HG02938 (cell line): ENCODE results near the gene AKT3.
"Not testable (repeated sequence)": the region's sequence is repeated elsewhere in the genome, so short reads cannot be mapped to it uniquely, and the experiment has no call there.

Source experiments
- ATAC-seq: cut with Tn5 transposase; IDR thresholded peaks from one replicate; pipeline ENCODE4 v1.9.1; 2021; ENCODE audit warnings: mild to moderate bottlenecking, moderate library complexity; ENCODE audit not compliant: unreplicated experiment

The AKT3 gene

GRCh38 chr1:243786531-243786930 is 63.5 kb downstream of the AKT3 start:
- ATAC-seq: no peak

GRCh38 chr1:243784506-243784905 is 65.5 kb downstream of the AKT3 start:
- ATAC-seq: no peak

- ATAC-seq: no peak
These were observed 66.3 kb downstream of the AKT3 start for GRCh38 chr1:243783714-243784113.

- ATAC-seq: not testable (repeated sequence)
These were observed 77.5 kb downstream of the AKT3 start for GRCh38 chr1:243772361-243773050.

GRCh38 chr1:243770860-243771259 is 79.2 kb downstream of the AKT3 start:
- no peak for ATAC-seq

GRCh38 chr1:243765676-243766075 is 84.4 kb downstream of the AKT3 start:
- no peak for ATAC-seq

GRCh38 chr1:243763806-243764205 is 86.2 kb downstream of the AKT3 start:
- ATAC-seq: no peak

GRCh38 chr1:243758647-243759046 is 91.4 kb downstream of the AKT3 start:
- no peak for ATAC-seq

GRCh38 chr1:243756529-243756928 is 93.5 kb downstream of the AKT3 start:
- ATAC-seq: no peak

GRCh38 chr1:243754348-243754747 is 95.7 kb downstream of the AKT3 start:
- no peak for ATAC-seq

GRCh38 chr1:243751506-243751905 is 98.5 kb downstream of the AKT3 start:
- ATAC-seq: no peak

- peak; percentile 98 for ATAC-seq
These were observed 101.2 kb downstream of the AKT3 start for GRCh38 chr1:243748706-243749283.

- no peak for ATAC-seq
These were observed 101.8 kb downstream of the AKT3 start for GRCh38 chr1:243748227-243748626.

- ATAC-seq: no peak
These were observed 103.3 kb downstream of the AKT3 start for GRCh38 chr1:243746751-243747150.

- ATAC-seq: no peak
These were observed 104.7 kb downstream of the AKT3 start for GRCh38 chr1:243745356-243745755.

- no peak for ATAC-seq
These were observed 107.2 kb downstream of the AKT3 start for GRCh38 chr1:243742819-243743218.

GRCh38 chr1:243740255-243740999 is 109.6 kb downstream of the AKT3 start:
- ATAC-seq: no peak

- no peak for ATAC-seq
These were observed 110.6 kb downstream of the AKT3 start for GRCh38 chr1:243739335-243740003.

- ATAC-seq: no peak
These were observed 112.0 kb downstream of the AKT3 start for GRCh38 chr1:243738020-243738419.

GRCh38 chr1:243735457-243735856 is 114.6 kb downstream of the AKT3 start:
- ATAC-seq: peak; percentile 67

- no peak for ATAC-seq
These were observed 115.7 kb downstream of the AKT3 start for GRCh38 chr1:243734308-243734695.
